Endodermal cell (in vitro differentiated cells): ENCODE measurements around the gene LYRM4. TPM values are rescaled to one million over a fixed set of nuclear protein-coding genes. Genes with fewer than 3 reads are reported as not detected.

ENCODE experiments used
- DNase-seq: peaks from one replicate; pipeline ENCODE4 v3.0.0-alpha.2; 2017
- H3K27ac ChIP-seq: 2 replicates; pipeline ENCODE4 v1.5.1; 2013; ENCODE audit warnings: mild to moderate bottlenecking, low read depth, low read length, moderate library complexity
- H3K27me3 ChIP-seq: 2 replicates; pipeline ENCODE4 v1.6.1; 2013; ENCODE audit warnings: mild to moderate bottlenecking, low read length, moderate library complexity; ENCODE audit not compliant: insufficient read depth, control insufficient read depth, poor library complexity, severe bottlenecking
- H3K36me3 ChIP-seq: 2 replicates; pipeline ENCODE4 v1.7.0; 2013; ENCODE audit warnings: mild to moderate bottlenecking, low read length, moderate library complexity; ENCODE audit not compliant: control insufficient read depth, insufficient read depth
- H3K4me1 ChIP-seq: one replicate; pipeline ENCODE4 v1.7.0; 2013; ENCODE audit warnings: low read length; ENCODE audit not compliant: control insufficient read depth, insufficient read depth
- H3K4me3 ChIP-seq: 2 replicates; pipeline ENCODE4 v1.5.1; 2013; ENCODE audit warnings: mild to moderate bottlenecking, low read length, moderate library complexity
- H3K9ac ChIP-seq: 2 replicates; pipeline ENCODE4 v1.6.1; 2013; ENCODE audit warnings: mild to moderate bottlenecking, low read length, moderate library complexity; ENCODE audit not compliant: poor library complexity, severe bottlenecking; ENCODE audit errors: extremely low read depth
- H3K9me3 ChIP-seq: 2 replicates; pipeline ENCODE4 v1.6.1; 2013; ENCODE audit warnings: mild to moderate bottlenecking, low read length, moderate library complexity; ENCODE audit not compliant: control insufficient read depth
- H3K27ac Mint-ChIP-seq: 2 replicates; pipeline ENCODE4 v1.8.0; 2020; ENCODE audit warnings: mixed read lengths
- H3K27me3 Mint-ChIP-seq: 2 replicates; pipeline ENCODE4 v1.8.0; 2021; ENCODE audit warnings: mild to moderate bottlenecking, mixed read lengths; ENCODE audit not compliant: insufficient read depth
- H3K36me3 Mint-ChIP-seq: 2 replicates; pipeline ENCODE4 v1.8.0; 2020; ENCODE audit warnings: low read depth, mixed read lengths
- H3K4me1 Mint-ChIP-seq: 2 replicates; pipeline ENCODE4 v1.8.0; 2020; ENCODE audit warnings: mixed read lengths
- H3K4me3 Mint-ChIP-seq: 2 replicates; pipeline ENCODE4 v1.8.0; 2020; ENCODE audit warnings: mild to moderate bottlenecking, moderate library complexity, mixed read lengths
- H3K9me3 Mint-ChIP-seq: 2 replicates; pipeline ENCODE4 v1.8.0; 2020; ENCODE audit warnings: mild to moderate bottlenecking, mixed read lengths
- WGBS, 2 experiments: methylation state at CpG; one replicate each; pipeline versions ENCODE4 v1.1.5 to v1.1.7; 2013; ENCODE audit warnings: missing lambda C conversion rate in 2 of 2, mixed read lengths in 1 of 2; ENCODE audit not compliant: insufficient coverage in 1 of 2, insufficient read length in 1 of 2; 5-methylcytosine and 5-hydroxymethylcytosine counted together
- total RNA-seq, 2 donors: library from RNA; stranded (reverse); fragmentation: NEBNext Ultra II Directional in 1 of 2; extraction: Animal tissue kit (Norgen Biotek cat#: 25700) in 1 of 2; gene quantifications; 2 replicates in 1 of 2; 3 replicates in 1 of 2; pipeline ENCODE4 v1.2.1, GENCODE V29; 2021
- TF ChIP-seq, protein P1 (sequence below): fragments of 200-600 bp; sonication (generic); conservative IDR thresholded peaks from 2 replicates; pipeline ENCODE4 v1.5.0; 2021; ENCODE audit warnings: antibody characterized with exemption, mild to moderate bottlenecking

LYRM4 gene
- total RNA-seq, 2 donors from 2014 or later: 32.1 to 44.3 TPM

DNA sequence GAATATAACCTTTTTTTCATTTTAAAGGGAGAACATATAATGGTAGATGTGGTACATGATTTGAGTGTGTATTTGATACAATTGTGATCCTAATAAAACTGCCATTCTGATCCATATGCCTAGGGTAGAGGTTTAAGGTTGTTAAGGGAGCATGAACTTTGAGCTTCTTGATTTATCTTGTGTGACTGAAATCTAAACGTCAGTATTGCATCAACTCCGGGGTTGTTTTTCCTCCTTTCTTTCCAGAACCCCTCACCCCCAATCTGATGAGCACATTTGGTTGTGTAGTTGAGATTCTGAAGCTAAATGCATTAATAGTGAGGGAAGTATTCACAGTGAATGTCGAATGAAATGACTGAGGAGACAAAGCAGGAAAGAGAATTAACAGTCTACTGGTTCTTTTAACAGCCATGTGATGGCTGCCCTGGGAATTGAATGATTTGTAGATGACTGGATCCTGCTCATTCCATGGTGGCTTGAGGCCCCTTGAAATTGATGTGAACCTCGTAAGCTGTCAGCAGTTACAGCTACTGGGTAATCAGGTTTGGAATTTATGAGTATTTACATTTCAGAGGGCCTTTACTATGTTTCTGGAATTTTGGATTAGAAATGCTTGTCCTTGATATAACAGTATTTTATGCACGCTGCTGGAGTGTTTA is 45.3 kb upstream of the LYRM4 start:
- H3K4me1 Mint-ChIP-seq: peaks cover 17% of the 10 kb centered on the region
- Histone ChIP-seq H3K4me3 (no peak overlapping the region), H3K27ac (no peak overlapping the region), H3K9me3 (no peaks in the 10 kb centered on the region), H3K27me3 (no peaks in the 10 kb centered on the region), H3K36me3 (no peaks in the 10 kb centered on the region), H3K4me1 (no peaks in the 10 kb centered on the region), H3K9ac (no peak overlapping the region)
- TF ChIP-seq, protein P1, sequence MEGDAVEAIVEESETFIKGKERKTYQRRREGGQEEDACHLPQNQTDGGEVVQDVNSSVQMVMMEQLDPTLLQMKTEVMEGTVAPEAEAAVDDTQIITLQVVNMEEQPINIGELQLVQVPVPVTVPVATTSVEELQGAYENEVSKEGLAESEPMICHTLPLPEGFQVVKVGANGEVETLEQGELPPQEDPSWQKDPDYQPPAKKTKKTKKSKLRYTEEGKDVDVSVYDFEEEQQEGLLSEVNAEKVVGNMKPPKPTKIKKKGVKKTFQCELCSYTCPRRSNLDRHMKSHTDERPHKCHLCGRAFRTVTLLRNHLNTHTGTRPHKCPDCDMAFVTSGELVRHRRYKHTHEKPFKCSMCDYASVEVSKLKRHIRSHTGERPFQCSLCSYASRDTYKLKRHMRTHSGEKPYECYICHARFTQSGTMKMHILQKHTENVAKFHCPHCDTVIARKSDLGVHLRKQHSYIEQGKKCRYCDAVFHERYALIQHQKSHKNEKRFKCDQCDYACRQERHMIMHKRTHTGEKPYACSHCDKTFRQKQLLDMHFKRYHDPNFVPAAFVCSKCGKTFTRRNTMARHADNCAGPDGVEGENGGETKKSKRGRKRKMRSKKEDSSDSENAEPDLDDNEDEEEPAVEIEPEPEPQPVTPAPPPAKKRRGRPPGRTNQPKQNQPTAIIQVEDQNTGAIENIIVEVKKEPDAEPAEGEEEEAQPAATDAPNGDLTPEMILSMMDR: no peak
- no peak for DNase-seq
- no peaks in the 10 kb centered on the region for H3K9me3 Mint-ChIP-seq
- no peaks in the 10 kb centered on the region for H3K36me3 Mint-ChIP-seq
- no peak overlapping the region for H3K27ac Mint-ChIP-seq
- H3K27me3 Mint-ChIP-seq: no peaks in the 10 kb centered on the region
- H3K4me3 Mint-ChIP-seq: no peak overlapping the region
- WGBS, 2 experiments: 77 to 90% methylated on average over 2 to 4 of the region's 5 CpGs

DNA sequence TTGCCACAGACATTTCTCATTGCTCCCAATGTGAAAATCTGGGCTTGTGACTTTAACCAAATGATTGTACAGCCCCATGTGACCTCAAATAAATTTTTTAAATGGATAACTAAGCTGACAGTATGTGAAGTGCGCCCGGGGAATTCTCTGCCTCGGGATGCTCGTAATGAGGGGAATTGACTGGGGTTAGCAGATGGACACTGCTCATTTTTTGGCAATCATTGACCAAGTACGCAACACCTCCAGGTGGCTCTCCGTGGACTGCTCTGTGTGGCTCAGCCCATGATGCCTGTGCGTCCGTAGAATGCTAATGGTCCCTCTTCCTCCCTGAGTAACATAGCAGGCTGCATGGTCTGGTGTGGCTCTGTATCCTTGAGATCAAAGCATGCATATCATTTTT is 42.9 kb upstream of the LYRM4 start:
- H3K27ac ChIP-seq: no peak overlapping the region
- no peaks in the 10 kb centered on the region for H3K27me3 ChIP-seq
- 92 to 94% methylated on average over 8 of the region's 8 CpGs for WGBS, 2 experiments
- no peaks in the 10 kb centered on the region for H3K27me3 Mint-ChIP-seq
- H3K36me3 Mint-ChIP-seq: no peaks in the 10 kb centered on the region
- TF ChIP-seq, protein P1: no peak
- H3K27ac Mint-ChIP-seq: no peak overlapping the region
- no peak overlapping the region for H3K4me3 ChIP-seq
- H3K9me3 Mint-ChIP-seq: no peaks in the 10 kb centered on the region
- peaks cover 17% of the 10 kb centered on the region for H3K4me1 Mint-ChIP-seq
- DNase-seq: no peak
- no peaks in the 10 kb centered on the region for H3K36me3 ChIP-seq
- no peaks in the 10 kb centered on the region for H3K9me3 ChIP-seq
- no peak overlapping the region for H3K9ac ChIP-seq
- no peak overlapping the region for H3K4me3 Mint-ChIP-seq
- H3K4me1 ChIP-seq: no peaks in the 10 kb centered on the region

DNA sequence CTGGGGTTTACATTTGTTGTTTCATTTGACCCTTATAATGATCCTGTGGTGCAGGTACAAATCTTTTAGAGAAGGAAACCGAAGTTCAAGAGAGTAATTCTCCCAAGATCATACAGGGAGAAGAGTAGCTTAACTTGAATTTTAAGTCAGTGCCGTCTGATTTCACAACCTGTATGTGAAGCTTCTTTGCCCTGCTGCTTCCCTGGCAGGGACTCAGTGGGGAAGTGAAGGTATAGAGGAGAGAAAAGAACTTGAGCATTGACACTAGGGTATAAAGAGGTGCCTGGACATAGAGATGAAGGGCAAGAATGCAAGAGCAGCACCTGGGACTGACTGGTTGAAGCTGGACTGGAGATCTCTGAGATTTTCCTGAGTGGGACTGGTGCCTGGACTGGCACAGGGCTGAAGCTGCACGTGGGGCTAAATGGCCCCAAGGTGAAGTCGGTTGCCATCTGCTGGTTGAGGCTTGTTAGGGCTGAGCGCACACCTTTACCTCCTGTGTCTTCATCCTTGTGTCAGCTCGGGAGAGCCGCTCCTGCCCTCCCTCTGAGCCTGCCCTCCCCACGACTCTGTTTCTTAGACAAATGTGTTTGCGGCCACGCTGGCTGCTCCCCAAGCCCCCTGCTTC is 42.4 kb upstream of the LYRM4 start:
- Mint-ChIP-seq H3K4me1 (peaks cover 15% of the 10 kb centered on the region), H3K36me3 (no peaks in the 10 kb centered on the region), H3K9me3 (no peaks in the 10 kb centered on the region), H3K4me3 (no peak overlapping the region), H3K27me3 (no peaks in the 10 kb centered on the region), H3K27ac (no peak overlapping the region)
- peak; percentile 90 for DNase-seq
- 35 to 47% methylated on average over 9 to 10 of the region's 10 CpGs for WGBS, 2 experiments
- H3K9ac ChIP-seq: no peak overlapping the region
- no peaks in the 10 kb centered on the region for H3K9me3 ChIP-seq
- no peaks in the 10 kb centered on the region for H3K27me3 ChIP-seq
- H3K27ac ChIP-seq: no peak overlapping the region
- H3K4me3 ChIP-seq: no peak overlapping the region
- TF ChIP-seq, protein P1: peak; percentile 83
- no peaks in the 10 kb centered on the region for H3K4me1 ChIP-seq
- no peaks in the 10 kb centered on the region for H3K36me3 ChIP-seq
